ENCODE measurements around the gene NKAIN2. TPM values are rescaled to one million over a fixed set of nuclear protein-coding genes. Genes with fewer than 3 reads are reported as not detected.

The NKAIN2 gene
- total and polyA plus RNA-seq, 7 donors: under 0.01 to 4.4 (median 0.75) TPM; not detected in 1

DNA sequence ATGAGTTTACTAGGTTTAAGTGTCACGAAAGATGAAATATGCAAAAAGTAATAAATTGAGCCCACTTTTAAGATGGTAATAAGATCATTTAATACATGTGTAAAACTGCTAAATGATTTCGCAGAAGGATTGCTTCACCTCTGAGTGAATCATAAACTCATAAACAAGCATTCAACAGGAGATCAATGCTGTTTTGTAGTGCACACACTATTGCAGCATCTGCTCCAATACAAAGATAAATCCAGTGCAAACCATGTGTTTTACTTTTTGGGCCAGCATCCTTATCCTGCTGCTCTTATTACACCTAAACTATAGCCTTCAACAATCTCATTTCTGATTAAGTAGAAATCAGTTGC is 400.1 kb downstream of the NKAIN2 start:
- intact Hi-C loops (cut with DNase I): no loop called here
- Histone ChIP-seq H3K4me3 (no peak overlapping the region), H3K27ac (no peak overlapping the region), H3K36me3 (no peaks in the 10 kb centered on the region), H3K9me3 (no peaks in the 10 kb centered on the region), H3K4me1 (no peaks in the 10 kb centered on the region), H3K27me3 (no peaks in the 10 kb centered on the region)
- TF ChIP-seq POLR2A (IDR thresholded peaks at IDR 0.05): no peak
- TF ChIP-seq POLR2AphosphoS5 (IDR thresholded peaks at IDR 0.05): no peak
- TF ChIP-seq, protein P1, sequence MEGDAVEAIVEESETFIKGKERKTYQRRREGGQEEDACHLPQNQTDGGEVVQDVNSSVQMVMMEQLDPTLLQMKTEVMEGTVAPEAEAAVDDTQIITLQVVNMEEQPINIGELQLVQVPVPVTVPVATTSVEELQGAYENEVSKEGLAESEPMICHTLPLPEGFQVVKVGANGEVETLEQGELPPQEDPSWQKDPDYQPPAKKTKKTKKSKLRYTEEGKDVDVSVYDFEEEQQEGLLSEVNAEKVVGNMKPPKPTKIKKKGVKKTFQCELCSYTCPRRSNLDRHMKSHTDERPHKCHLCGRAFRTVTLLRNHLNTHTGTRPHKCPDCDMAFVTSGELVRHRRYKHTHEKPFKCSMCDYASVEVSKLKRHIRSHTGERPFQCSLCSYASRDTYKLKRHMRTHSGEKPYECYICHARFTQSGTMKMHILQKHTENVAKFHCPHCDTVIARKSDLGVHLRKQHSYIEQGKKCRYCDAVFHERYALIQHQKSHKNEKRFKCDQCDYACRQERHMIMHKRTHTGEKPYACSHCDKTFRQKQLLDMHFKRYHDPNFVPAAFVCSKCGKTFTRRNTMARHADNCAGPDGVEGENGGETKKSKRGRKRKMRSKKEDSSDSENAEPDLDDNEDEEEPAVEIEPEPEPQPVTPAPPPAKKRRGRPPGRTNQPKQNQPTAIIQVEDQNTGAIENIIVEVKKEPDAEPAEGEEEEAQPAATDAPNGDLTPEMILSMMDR (IDR thresholded peaks at IDR 0.05): no peak
- TF ChIP-seq EP300 (IDR thresholded peaks at IDR 0.05): no peak
- DNase-seq: no peak
- WGBS, 2 donors: 27 to 70% methylated on average over 2 of the region's 2 CpGs

DNA sequence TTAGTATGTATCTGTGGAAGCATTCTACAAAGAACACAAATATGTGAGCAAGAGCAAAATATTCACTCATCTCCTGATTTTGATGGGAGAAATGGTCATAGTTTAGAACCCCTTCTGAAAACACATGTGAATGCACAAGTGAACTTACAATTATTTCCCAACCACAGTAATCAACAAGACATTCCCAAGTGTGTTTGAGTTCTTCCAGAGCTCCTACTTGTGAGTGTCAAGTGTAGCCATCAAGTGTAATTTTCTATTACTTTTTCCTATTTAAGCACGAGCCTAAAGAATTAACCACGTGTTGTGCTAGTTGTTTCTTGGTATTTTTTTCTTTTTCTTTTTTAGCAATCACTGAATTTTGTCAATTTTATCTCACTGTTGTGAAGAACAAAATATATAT is 402.3 kb downstream of the NKAIN2 start:
- no peaks in the 10 kb centered on the region for H3K36me3 ChIP-seq
- no peaks in the 10 kb centered on the region for H3K27me3 ChIP-seq
- H3K4me1 ChIP-seq: no peaks in the 10 kb centered on the region
- no peak for DNase-seq
- WGBS, 2 donors: 57% methylated on average over 2 of the region's 2 CpGs
- intact Hi-C loops (cut with DNase I): no loop called here
- no peaks in the 10 kb centered on the region for H3K9me3 ChIP-seq
- TF ChIP-seq EP300 (IDR thresholded peaks at IDR 0.05) (no peak), POLR2A (IDR thresholded peaks at IDR 0.05) (no peak), POLR2AphosphoS5 (IDR thresholded peaks at IDR 0.05) (no peak)
- TF ChIP-seq, protein P1 (IDR thresholded peaks at IDR 0.05): no peak
- no peak overlapping the region for H3K4me3 ChIP-seq
- H3K27ac ChIP-seq: no peak overlapping the region

DNA sequence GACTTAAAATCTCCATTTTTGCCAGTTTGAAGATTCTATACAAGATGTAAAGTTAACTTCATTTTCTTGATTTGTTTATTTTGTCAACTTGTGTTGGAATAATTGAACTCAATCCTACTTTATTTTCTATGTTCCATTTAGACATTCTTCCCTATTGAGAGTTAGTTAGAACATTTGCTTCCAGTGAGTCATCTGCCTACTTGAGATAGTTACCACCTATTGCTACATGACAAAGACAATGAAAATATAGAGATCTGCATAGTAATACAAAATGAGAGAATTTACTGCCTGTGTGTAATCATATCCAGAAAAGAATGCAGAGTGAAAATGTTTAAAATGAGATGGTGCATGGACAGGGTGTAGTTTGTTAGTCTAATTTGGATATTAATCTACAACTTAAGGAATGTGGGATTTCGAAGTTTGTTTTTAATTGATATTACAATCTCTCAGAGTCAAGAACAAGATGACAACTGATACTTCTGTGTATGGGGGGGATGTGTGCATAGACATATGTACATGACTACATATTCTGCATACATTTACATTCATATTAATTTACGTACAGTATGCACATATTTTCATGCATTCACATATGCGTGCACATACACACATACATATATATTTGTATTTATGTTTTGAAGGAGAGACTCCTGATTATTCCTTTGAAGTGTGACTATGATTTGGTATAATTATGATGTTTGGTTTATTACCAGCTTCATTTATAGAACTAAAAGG is 420.1 kb downstream of the NKAIN2 start:
- Histone ChIP-seq H3K9me3 (no peaks in the 10 kb centered on the region), H3K4me1 (no peaks in the 10 kb centered on the region), H3K4me3 (no peak overlapping the region), H3K27ac (no peak overlapping the region), H3K27me3 (no peaks in the 10 kb centered on the region), H3K36me3 (no peaks in the 10 kb centered on the region)
- 87 to 90% methylated on average over 3 of the region's 3 CpGs for WGBS, 2 donors
- DNase-seq: no peak
- intact Hi-C loops (cut with DNase I): no loop called here
- no peak for TF ChIP-seq POLR2AphosphoS5 (IDR thresholded peaks at IDR 0.05)
- TF ChIP-seq, protein P1 (IDR thresholded peaks at IDR 0.05): no peak
- no peak for TF ChIP-seq EP300 (IDR thresholded peaks at IDR 0.05)
- TF ChIP-seq POLR2A (IDR thresholded peaks at IDR 0.05): no peak

DNA sequence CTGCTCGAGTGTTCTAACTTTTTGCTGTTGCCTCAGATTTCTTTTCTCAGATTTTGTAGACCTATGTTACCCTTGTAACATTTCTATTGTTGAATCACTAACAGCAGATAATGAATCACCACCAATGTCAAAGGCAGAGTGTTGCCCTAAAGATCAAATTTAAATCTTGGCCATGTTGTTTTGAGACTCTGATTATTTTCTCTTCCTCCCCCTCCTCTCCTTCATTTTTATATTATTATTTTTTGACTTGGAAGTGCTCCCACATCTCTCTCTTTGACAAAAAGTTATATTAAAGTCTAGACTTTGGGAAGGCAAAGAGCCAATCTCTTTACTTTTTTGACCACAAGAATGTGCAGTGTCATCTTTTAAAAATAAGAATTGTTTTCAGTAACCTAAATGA is 422.7 kb downstream of the NKAIN2 start:
- no peak overlapping the region for H3K4me3 ChIP-seq
- no peaks in the 10 kb centered on the region for H3K9me3 ChIP-seq
- DNase-seq: no peak
- H3K27me3 ChIP-seq: no peaks in the 10 kb centered on the region
- WGBS, 2 donors: 74% methylated on average over 1 of the region's 1 CpG
- TF ChIP-seq POLR2A (IDR thresholded peaks at IDR 0.05): no peak
- TF ChIP-seq EP300 (IDR thresholded peaks at IDR 0.05): no peak
- TF ChIP-seq POLR2AphosphoS5 (IDR thresholded peaks at IDR 0.05): no peak
- TF ChIP-seq, protein P1 (IDR thresholded peaks at IDR 0.05): no peak
- no peak overlapping the region for H3K27ac ChIP-seq
- no peaks in the 10 kb centered on the region for H3K36me3 ChIP-seq
- no peaks in the 10 kb centered on the region for H3K4me1 ChIP-seq
- intact Hi-C loops (cut with DNase I): no loop called here

DNA sequence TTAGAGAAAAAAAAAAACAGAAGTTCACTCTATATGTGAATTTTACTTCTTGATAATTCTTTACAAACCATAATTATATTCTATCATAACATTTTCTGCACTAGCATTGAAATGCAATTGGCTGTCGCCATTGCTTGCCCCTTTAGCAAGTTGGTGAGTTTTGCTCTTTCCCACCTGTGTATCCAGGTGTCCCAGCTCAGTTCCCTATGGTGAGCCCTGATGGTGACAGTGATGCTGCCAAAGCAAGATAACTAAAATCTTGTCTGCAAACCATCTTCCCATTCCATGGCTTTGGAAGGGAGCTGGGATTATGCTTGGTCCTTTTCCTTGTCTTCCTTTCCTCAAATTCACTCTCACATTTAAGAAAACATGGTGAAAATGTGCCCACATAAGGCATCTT is 429.6 kb downstream of the NKAIN2 start:
- intact Hi-C loops (cut with DNase I): no loop called here
- 84 to 89% methylated on average over 1 of the region's 1 CpG for WGBS, 2 donors
- Histone ChIP-seq H3K9me3 (no peaks in the 10 kb centered on the region), H3K4me3 (no peak overlapping the region), H3K27ac (no peak overlapping the region), H3K36me3 (no peaks in the 10 kb centered on the region), H3K27me3 (no peaks in the 10 kb centered on the region), H3K4me1 (no peaks in the 10 kb centered on the region)
- no peak for DNase-seq
- TF ChIP-seq, protein P1 (IDR thresholded peaks at IDR 0.05): no peak
- TF ChIP-seq EP300 (IDR thresholded peaks at IDR 0.05): no peak
- no peak for TF ChIP-seq POLR2A (IDR thresholded peaks at IDR 0.05)
- TF ChIP-seq POLR2AphosphoS5 (IDR thresholded peaks at IDR 0.05): no peak

Data from sigmoid colon (tissue), 7 donors.